ENCODE measurements around the gene UQCC5.

GRCh38 chr3:52536369-52537164, at the start of gene UQCC5:
- TF ChIP-seq CTCF (optimal IDR thresholded peaks at IDR 0.05 in 1 of 3, IDR thresholded peaks at IDR 0.05 in 1 of 3, conservative IDR thresholded peaks at IDR 0.05 in 1 of 3; ENCODE audit: extremely low read depth in 1 of 3, insufficient read depth in 2 of 3, low read length in 3 of 3) (no peak), EZH2 (IDR thresholded peaks at IDR 0.05; ENCODE audit: low read length) (no peak)
